Cardiac fibroblast (primary cell): ENCODE measurements around the gene GSTK1.
"Not testable (repeated sequence)": the region's sequence is repeated elsewhere in the genome, so short reads cannot be mapped to it uniquely, and the experiment has no call there.

Experiments
- DNase-seq, 2 donors: peaks; one replicate each; pipeline versions ENCODE4 v3.0.0 to v3.0.0-alpha.2; 2010; ENCODE audit warnings: low read depth in 2 of 2
- H3K4me3 ChIP-seq, 2 donors: replicated peaks in 1 of 2; 1 replicate in 1 of 2; 2 replicates in 1 of 2; pipeline ENCODE4 v1.5.1; 2011; ENCODE audit warnings: low read depth in 2 of 2, low read length in 2 of 2, mild to moderate bottlenecking in 2 of 2, moderate library complexity in 1 of 2
- CTCF ChIP-seq: IDR thresholded peaks from one replicate; pipeline ENCODE4 v1.5.1; 2011; ENCODE audit warnings: low read depth, mild to moderate bottlenecking, low read length, inconsistent platforms

Gene GSTK1

GRCh38 chr7:143285806-143286521, 22.7 kb downstream of the GSTK1 start:
- no peak for DNase-seq
- no peak overlapping the region for H3K4me3 ChIP-seq
- no peak for TF ChIP-seq CTCF

GRCh38 chr7:143286522-143286890, 23.3 kb downstream of the GSTK1 start:
- no peak for DNase-seq
- TF ChIP-seq CTCF, result no peak
- H3K4me3 ChIP-seq, result no peak overlapping the region

- H3K4me3 ChIP-seq, result peak overlapping the region; percentile 40 to 91
- TF ChIP-seq CTCF, result no peak
- DNase-seq, result no peak
These were observed 24.2 kb downstream of the GSTK1 start for GRCh38 chr7:143287339-143287934.

- peak; percentile 32 for TF ChIP-seq CTCF
- peak within 1 kb of the TSS; percentile 87 to 91 for H3K4me3 ChIP-seq
- peak; percentile 97 to 99 for DNase-seq
These were observed 24.9 kb downstream of the GSTK1 start, which contains the start of gene CASP2 for GRCh38 chr7:143287935-143288826. Gene CASP2 (plus strand): TSS chr7:143288351. CDS start chr7:143288456, 105 bp downstream.

GRCh38 chr7:143288836-143289235, 25.6 kb downstream of the GSTK1 start:
- peak overlapping the region; percentile 87 to 91 for H3K4me3 ChIP-seq
- no peak for TF ChIP-seq CTCF
- peak in 1 of 2 donors; percentile 43 for DNase-seq

- peak in 1 of 2 donors; percentile 30 for DNase-seq
- peak overlapping the region; percentile 87 to 91 for H3K4me3 ChIP-seq
These were observed 26.2 kb downstream of the GSTK1 start for GRCh38 chr7:143289421-143289820.

GRCh38 chr7:143289888-143290287, 26.6 kb downstream of the GSTK1 start:
- H3K4me3 ChIP-seq, result peak overlapping the region in 1 of 2 donors; percentile 91

More at GRCh38 chr7:143289421-143289820, 26.2 kb downstream of the GSTK1 start:
- TF ChIP-seq CTCF, result no peak

More at GRCh38 chr7:143289888-143290287, 26.6 kb downstream of the GSTK1 start:
- not testable (repeated sequence) for DNase-seq
